Panc1 (cell line): ENCODE measurements around the gene AGBL2.
"Not testable (repeated sequence)": the region's sequence is repeated elsewhere in the genome, so short reads cannot be mapped to it uniquely, and the experiment has no call there.

ENCODE experiments used
- CTCF ChIP-seq: fragments of 450-650 bp; IDR thresholded peaks from 2 replicates; pipeline ENCODE4 v1.5.1; 2017; ENCODE audit warnings: mild to moderate bottlenecking
- POLR2AphosphoS5 ChIP-seq: IDR thresholded peaks from 2 replicates; pipeline ENCODE4 v1.6.1; 2012; ENCODE audit warnings: mild to moderate bottlenecking, low read depth, low read length, moderate library complexity
- REST ChIP-seq, 2 experiments: IDR thresholded peaks; 2 replicates each; pipeline ENCODE4 v1.6.1; 2011 to 2012; ENCODE audit warnings: low read depth in 2 of 2, control low read depth in 1 of 2, low read length in 1 of 2, mild to moderate bottlenecking in 1 of 2, moderate library complexity in 1 of 2; ENCODE audit not compliant: insufficient read depth in 1 of 2
- SIN3A ChIP-seq: IDR thresholded peaks from 2 replicates; pipeline ENCODE4 v1.6.1; 2012; ENCODE audit warnings: low read depth, mild to moderate bottlenecking, low read length, moderate library complexity, borderline replicate concordance; ENCODE audit not compliant: insufficient read depth
- TCF7L2 ChIP-seq: IDR thresholded peaks from 2 replicates; pipeline ENCODE4 v1.6.1; 2011; ENCODE audit warnings: mild to moderate bottlenecking, low read depth, low read length, inconsistent platforms

- not testable (repeated sequence) for TF ChIP-seq CTCF; REST (IDR thresholded peaks at IDR 0.05; ENCODE audit: insufficient read depth in 1 of 2, low read depth in 2 of 2, low read length in 1 of 2); POLR2AphosphoS5; TCF7L2; SIN3A
Measured at GRCh38 chr11:47737817-47738216, 22.6 kb upstream of the AGBL2 start.
